Stimulated activated CD4-positive, alpha-beta T cell treated with anti-CD3 and anti-CD28 coated beads, Interleukin-1b, Interleukin-23, amount 100 ng/mL, for 48 hours (primary cell): ENCODE data around the gene KIRREL3.

Source experiments
- DNase-seq: peaks from one replicate; pipeline ENCODE4 v3.0.0-alpha.2; 2020

KIRREL3 gene

DNA sequence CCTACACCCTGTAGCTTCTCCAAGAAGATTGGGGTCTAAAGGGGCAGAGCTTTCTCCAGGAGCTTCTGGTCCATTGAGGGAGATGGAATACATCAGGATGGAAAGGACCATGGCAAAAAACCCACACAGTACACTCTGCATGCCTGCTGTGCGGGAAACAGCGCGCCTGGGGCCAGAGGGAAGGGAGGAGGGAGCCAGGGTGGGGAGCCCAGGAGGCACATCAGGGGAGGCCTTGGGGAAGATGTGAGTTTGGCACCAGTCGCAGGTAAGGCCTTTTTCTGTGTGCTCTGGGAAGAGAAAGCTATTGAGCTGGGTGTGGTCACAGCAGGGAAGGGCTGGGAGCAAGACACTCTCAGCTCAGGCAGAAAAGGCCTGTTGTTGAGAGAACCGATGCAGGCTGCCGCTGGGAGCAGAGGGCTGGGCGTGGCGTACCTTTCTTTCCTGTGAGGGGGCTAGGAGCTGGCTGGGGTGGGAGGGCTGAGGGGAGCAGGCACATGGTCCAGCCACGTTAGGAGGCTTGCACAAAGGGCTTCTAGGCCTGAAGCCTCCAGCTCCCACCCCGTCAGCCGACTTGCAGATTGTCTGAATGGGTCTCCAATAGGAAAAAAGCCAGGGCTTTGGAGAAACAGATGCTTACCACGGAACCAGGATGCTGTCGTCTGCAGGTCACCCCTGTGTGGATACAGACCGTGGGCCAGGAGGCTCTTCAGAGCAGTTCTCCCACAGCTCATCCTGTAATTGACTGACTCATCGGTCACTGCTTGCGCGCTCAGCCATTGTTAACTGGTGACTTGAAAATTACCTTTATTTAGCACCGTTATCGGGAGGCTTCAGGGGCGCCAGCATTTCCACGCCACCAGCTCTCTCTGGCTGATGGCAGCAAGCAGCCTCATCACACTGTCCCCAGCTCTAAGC lies 407.8 kb downstream of the KIRREL3 start:
- DNase-seq, result no peak

DNA sequence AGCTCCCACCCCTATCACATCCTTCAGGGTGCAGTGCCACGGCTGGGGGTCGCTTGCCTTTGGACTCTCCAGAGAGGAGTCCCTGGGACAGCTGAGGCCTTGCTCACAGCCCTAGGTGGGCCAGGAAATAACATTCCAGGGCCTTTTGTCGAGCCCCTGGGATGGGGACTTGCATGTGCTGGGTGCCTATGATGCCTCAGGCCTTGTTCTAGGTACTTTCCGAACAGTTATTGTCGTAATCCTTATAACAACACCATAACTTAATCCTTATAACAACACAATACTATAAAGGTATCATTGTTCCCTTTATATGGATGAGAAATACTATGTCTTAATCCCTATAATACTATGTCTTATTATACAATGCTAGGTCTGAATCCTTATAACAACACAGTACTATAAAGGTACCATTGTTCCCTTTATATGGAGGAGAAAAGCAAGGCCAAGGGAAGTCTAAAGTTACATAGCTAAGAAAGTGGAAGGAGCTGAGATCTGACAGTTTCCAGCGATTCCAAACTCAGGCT lies 408.5 kb downstream of the KIRREL3 start:
- no peak for DNase-seq

DNA sequence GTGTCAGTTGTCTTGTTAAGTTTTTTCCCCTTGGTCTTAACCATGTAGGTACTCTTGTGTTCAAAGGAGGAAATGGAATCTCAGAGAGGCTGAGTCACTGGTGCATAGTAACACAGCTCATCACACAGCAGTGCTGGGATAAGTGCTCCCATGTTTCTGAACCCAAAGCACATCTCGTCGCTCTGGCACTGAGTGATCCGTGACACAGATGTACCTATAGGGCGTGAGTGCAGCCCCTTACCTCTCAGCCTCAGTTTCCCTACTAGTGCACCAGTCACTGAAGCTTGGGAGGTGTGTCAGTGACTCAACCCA lies 411.1 kb downstream of the KIRREL3 start:
- DNase-seq, result no peak

DNA sequence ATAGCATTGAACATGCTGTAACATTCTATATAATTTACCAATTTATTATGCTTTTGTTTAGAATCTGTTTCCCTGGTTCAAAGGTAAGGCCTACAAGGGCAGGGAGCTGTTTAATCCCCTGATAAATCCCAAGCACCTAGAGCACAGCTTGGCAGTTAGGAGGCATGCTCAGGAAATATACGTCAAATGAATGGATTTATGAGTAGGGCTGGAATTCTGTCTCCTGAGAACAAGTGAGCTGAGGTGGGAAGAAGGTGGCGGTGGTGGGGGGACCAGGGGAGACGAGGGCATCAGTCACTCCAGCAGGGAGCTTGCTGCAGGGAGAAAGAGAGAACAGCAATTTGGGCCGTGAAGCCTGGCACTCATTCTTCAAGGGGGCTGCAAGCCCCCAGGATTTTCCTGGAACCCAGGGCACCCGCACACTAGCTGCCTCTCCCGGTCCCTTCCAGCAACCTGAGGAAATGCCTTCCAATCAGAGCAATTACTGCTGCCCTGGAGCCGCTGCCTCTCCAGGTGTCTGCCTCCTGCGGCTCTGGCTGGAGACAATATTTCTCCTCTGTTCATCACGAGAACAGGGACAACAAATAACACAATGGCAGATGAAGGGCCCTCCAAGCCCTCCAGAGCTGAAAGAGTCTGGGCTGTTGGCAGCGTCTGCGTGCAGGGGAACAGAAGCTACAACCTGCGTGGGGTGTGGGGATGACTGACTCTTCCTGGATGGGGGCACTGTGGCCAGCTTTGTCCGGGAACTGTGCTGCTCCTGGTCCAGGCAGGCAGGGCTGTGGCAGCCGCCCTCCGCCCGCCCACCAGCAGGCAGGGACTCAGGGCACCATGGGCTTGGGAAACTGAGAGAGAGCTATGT lies 411.7 kb downstream of the KIRREL3 start:
- DNase-seq, result no peak

DNA sequence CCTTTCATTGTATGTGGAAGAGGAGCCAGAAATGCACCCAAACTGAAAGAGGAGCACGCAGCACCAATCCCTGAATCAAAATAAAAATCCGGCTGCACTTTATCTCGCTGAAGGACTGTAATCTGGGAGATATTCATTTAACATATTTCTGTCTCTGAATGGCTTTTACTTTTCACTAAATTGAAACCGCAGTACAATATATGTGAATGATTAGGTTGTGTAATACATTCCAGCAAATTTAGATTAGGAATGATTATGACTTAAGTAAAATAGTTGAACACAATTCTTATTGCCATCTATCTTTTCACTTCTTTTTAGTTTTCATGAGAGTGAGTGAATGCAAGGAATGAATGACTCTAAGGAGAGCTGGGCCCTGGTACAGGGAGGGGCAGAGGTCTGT lies 413.0 kb downstream of the KIRREL3 start:
- DNase-seq, result no peak

DNA sequence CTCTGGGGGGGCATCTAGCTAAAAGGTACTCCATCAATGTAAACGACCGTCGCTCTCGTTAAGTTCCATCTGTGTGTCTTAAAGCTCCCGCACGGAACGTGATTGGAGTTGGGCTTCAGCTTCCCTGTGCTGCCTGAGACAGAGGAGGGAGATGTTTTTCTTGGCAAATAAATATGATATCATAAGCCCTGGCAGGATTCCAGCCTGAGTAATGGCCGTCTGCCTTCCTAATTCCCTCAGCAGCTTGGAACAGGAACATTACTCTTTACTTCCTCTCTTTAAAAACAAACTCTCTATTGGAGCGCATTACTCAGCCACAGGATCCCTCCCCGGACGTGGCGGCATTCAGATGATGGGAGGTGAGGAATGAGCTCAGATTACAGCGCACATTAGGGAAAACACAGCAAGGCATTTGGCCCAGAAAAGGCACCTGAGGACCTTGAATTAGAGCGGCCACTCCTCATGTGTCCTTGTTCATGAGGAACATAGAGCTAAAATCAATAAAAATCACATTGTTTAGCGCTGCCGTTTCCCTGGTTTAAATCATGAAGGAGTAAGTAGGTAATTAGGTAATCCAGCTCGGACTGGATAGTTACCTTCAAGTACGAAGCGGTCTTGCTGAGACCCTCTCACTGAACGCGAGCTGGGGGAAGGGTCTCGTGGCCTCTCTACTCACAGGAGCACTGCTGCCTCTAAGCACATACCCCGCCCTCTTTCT lies 414.6 kb downstream of the KIRREL3 start:
- DNase-seq, result no peak

DNA sequence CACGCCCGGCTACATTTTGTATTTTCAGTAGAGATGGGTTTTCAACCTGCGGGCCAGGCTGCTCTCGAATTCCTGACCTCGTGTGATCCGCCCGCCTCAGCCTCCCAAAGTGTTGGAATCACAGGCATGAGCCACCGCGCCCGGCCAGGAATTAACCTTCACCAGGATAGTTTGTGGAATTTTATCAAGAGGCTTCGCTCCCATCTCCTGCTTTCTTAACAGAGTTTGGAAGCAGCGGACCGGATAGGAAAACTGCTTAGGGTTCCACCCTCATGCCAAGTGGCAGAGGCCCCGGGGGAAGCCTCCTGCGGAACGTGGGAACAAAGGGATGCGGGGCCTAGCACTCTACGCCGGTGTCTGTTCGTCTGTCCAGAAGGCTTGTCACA lies 415.2 kb downstream of the KIRREL3 start:
- DNase-seq, result no peak

DNA sequence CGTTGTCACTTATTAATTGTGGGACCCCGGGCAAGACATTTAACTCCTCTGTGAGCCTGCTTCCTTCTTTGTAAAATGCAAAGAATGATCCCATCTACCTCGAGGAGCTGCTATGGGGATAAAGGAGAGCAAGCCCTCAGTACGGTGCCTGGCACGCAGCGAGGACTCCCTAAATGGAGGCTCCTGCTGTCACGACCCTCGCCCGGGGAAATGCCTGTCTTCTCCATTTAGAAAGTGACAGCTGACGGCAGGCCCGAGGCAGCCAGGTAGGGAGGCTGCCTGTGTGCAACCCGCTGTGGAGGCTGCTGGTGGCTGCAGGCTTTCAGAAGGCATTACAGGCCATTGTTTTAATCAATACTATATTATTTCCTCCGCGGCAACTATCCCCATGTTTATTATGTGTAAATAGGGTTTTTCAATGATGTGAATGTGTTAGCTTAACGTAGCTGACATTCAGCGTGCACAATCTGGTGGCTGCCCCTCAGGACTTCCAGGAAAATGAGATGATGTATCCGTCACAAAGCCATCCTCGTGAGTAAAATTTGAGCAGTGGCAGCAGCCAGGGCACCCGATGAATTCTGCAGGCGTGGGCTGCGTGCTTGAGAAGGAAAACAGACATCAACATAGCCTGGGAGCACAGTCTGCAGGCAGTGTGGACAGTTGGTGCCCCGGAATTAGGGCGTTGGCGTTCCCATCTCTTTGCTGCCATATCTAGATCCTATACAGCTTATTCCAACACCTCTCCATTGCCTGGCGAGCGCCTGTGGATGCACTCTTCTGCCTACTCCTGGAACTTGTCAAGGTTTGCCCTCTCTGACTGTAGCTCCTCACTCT lies 416.8 kb downstream of the KIRREL3 start:
- DNase-seq, result no peak

DNA sequence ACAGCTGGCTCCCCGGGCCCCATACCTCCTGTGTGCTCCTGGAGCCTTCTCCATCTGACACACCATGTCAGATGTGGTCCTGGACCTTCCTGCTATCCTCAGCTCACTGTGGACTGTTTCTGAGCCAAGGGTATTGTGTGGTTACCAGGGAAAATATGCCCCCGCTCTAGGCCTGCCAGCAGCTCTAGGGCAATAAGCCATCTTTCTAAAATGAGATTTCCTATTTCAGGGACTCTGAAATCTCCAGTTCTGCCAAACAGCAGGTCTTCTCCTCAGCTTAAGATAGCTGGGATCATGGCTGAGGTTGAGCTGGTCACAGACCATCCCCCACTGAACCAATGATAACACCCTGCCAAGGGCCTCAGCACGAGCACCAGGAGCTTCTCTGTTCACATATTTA lies 417.5 kb downstream of the KIRREL3 start:
- no peak for DNase-seq

DNA sequence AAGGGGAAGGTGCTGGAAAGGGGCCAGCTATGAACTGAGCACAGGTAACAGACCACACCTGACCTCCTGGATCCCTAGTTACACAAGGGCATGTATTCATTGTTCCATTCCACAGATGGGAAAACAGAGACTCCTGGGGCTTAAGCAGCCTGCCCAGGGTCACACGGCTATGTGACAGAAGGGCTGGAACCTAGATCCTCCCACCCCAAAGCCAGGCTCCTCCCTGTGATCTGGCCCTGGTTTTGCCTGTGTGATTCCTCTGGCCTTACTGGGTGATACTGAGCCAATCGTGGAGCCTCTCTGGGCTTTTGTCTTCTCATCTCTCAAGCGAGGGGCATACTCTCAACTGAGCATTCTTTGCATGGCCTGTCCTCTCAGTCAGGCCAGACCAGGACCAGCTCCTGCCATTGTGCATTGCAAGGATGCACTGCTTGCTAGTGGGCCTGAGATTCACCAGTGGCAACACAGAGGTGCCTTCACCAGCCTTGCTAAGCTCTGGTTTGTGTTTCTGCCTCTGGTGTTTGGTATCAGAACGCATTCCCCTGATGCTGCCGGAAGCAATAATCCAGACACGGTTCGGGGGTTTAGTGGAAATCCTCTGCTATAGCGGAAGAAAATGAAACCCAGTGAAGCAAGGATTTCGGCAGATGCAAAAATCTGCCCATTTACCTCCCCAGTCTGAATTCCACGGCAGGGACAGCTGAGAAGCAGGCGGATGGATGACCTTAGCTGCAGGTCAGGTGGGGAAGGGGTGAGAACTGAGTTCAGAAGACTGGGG lies 418.5 kb downstream of the KIRREL3 start:
- no peak for DNase-seq

DNA sequence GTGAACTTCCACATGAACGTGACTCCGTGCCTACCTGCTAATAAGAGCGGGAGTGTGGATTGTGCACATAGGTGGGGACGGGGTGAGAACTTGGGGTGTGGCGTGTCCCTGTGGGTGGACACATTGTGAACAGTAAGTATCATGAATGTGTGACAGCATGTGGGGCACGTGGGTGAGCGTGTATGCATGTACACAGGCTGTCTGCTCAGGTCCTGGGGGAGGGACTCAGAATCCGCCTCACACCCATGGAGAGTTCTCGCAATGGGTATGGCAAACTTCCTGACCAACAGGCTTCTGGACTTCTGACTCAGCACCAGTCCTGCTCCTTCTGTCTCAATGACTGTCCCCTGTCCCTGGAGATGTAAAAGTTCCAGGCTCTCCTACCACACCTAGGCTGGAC lies 422.1 kb downstream of the KIRREL3 start:
- DNase-seq, result no peak

DNA sequence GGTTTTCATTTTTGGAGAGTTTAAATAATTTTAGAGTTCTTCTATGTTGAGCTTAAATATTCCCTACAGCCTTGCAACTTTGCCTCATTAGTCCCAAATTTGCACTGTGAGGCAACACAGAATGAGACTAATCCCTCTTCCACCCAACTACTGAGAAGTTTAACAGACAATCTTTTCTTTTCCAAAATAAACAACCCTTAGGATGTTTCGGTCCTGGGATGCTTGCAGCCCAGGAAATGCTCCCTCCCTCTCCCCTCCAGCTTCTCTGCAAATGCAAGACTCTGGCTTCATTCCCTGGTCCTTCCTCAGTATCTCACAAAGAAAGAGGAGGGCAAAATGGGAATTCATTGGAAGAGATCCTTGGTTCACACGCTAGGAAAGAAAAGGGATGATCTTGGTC lies 422.5 kb downstream of the KIRREL3 start:
- DNase-seq, result no peak

DNA sequence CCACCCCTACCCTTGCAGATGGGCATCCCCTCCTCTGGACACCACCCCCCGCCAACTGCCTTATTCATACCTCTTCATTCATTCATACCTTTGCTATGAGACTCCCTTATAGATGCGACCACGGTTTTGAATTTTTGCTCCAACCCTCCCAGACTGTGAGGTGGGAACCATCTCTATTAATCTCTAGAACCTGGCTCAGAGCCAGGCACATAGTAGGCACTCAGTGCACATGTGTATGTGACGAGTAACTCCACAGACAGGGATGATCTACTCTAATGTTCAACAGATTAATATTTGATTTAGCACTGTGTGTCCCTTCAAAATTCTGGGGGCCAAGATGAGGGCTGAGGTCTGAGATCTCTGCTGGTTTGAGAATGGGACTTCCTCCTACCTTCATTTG lies 424.7 kb downstream of the KIRREL3 start:
- DNase-seq, result no peak

DNA sequence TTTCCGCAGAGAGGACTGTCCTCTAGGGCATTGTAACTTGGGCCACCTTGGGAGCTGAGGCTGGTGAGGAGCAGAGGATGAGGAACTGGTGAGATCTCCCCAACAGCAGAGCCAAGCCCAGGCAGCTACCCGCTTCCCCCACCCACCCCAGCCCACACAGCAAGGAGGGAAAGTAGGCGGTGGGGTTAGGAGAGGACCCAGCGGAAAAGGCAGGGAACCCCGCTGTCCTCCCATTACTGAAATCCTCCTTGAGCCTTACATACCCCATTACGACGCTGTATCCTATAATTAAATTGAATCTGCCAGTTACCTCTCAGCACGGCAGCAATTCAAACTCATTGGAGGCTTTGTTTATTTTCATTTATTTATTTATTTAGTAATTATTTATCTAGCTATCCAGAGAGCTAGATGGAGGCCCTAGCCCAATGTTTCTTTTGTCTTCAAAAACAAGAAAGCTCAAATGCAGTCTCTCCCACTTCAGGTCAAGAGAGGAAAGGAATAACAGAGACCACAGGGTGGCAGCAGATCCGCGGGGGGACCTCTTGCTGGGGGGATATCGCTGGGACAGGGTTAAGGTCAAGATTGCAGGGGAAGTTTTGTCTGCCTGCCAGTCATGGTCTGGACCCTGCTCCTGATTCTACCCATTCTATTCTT lies 427.1 kb downstream of the KIRREL3 start:
- DNase-seq, result no peak

DNA sequence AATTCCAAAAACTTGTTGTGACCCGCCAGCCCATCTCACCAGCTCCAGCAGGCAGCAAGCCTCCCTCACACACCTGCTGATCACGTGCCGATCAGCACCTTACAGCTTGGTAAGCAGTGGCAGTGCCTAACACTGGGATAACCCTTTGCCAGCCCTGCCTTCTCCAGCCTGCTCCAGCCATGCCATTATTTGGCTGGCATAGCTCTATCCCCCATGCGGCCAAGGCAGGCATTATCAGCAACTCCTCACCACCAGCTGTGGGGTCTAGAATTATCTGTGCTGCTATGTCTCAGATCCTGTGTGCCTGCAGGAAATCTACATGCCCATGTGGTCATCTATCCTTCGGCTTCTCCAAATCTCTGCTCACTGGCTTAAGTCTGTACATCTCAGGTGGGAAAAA lies 430.1 kb downstream of the KIRREL3 start:
- DNase-seq, result no peak

DNA sequence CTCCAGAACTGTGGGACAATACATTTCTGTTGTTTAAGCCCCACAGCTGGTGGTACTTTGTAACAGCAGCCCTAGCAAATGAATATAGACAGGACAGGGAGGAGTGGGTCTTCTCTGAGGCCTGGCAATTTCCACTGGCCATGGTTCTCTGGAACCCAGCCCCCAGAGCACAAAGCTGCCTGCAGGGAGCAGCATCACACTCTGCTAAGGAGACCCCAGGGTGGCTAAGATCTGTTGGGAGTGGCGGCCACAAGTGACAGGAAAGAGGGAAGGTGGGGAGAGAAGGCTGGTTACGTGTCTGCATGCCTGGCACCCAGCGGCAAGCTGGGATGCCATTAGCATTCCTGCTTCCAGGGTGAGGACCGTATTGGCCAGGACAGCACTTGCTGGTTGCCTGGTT lies 433.2 kb downstream of the KIRREL3 start:
- no peak for DNase-seq

DNA sequence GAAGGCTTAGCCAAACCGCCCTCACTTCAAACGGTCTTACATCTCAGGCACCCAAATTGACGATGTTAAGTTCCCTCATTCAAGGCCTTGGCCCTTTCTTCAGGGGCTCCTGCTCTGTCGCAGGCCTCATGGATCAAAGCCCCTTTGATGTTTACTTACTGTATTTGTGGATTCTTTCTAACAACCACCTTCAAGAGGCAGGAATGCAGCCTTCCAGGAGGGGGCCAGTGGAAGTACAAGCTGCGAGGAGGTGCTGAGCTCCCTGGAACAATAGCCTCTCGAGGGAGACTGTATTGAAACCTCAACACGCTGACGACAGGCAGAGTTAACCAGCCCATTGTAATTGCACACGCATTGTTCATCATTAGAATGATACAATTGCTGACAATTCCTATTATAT lies 436.0 kb downstream of the KIRREL3 start:
- no peak for DNase-seq

DNA sequence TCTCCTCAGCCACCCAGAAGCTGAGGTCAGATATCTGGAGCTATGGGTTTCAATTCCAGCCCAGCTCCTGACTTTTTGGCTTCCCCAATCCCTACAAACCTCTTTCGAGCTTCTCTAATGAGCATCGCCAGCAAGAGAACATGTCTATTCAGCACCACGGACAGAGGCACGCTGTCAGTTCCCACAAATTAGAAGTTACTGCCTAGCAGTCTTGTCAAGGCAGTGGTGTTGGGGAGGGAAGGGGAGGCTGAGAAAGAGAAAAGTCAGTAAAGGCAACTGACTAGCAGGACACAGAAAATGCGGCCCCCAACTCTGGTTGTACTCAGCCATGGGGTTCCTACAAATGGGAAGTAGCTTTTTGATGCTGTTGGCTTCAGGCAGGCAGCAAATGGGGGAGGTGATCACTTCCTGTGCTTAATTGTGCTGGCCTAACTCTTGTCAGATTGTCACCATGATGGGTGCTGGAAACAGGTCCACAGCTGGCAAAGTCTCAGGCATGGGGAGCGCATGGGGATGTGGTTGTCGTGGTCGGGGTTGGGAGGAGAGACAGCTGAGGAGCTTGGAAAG lies 439.2 kb downstream of the KIRREL3 start:
- DNase-seq, result no peak

DNA sequence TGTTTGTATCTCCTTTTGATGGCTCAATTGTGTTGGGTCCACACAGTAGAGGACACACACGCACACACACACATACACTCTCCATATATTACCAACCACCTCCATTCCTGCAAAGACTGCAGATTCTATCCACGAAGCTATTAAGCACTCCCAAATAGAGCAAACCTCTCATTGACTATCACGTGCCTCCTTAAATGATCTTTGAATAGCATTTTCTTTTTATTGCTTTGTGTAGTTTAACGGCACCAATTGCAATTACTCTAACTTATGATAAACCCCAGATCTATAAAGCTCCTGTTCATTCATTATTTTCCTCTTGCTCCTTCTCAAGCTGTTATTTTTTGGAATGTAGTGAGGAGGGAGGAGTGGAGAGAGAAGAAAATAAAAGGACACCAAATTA lies 440.3 kb downstream of the KIRREL3 start:
- no peak for DNase-seq
